HEK293 (cell line): Measurements from ENCODE around the gene CNTNAP5.

ENCODE experiments used
- CTCF ChIP-seq: fragments of 450-650 bp; formaldehyde crosslinking; IDR thresholded peaks from 2 replicates; pipeline ENCODE4 v1.5.1; 2016; ENCODE audit warnings: missing biosample characterization, missing genetic modification characterization
- MYNN ChIP-seq: fragments of 450-650 bp; formaldehyde crosslinking; IDR thresholded peaks from 2 replicates; pipeline ENCODE4 v1.5.1; 2016; ENCODE audit warnings: missing biosample characterization, missing genetic modification characterization, borderline replicate concordance
- YY1 ChIP-seq: fragments of 450-650 bp; formaldehyde crosslinking; IDR thresholded peaks from 2 replicates; pipeline ENCODE4 v1.5.1; 2018; ENCODE audit warnings: missing biosample characterization, missing genetic modification characterization
- ZBTB1 ChIP-seq: fragments of 450-650 bp; formaldehyde crosslinking; IDR thresholded peaks from 2 replicates; pipeline ENCODE4 v1.5.1; 2016; ENCODE audit warnings: missing biosample characterization, missing genetic modification characterization
- ZNF121 ChIP-seq: fragments of 450-650 bp; formaldehyde crosslinking; IDR thresholded peaks from 2 replicates; pipeline ENCODE4 v1.5.1; 2016; ENCODE audit warnings: missing biosample characterization, missing genetic modification characterization
- ZNF138 ChIP-seq: fragments of 450-650 bp; formaldehyde crosslinking; IDR thresholded peaks from 2 replicates; pipeline ENCODE4 v1.5.1; 2016; ENCODE audit warnings: missing biosample characterization, missing genetic modification characterization, borderline replicate concordance
- ZNF184 ChIP-seq: fragments of 450-650 bp; IDR thresholded peaks from 2 replicates; pipeline ENCODE4 v1.5.1; 2018; ENCODE audit warnings: missing biosample characterization, mild to moderate bottlenecking, missing genetic modification characterization
- ZNF266 ChIP-seq: fragments of 450-650 bp; formaldehyde crosslinking; IDR thresholded peaks from 2 replicates; pipeline ENCODE4 v1.5.1; 2016; ENCODE audit warnings: missing biosample characterization, missing genetic modification characterization, low read depth
- ZNF292 ChIP-seq: fragments of 450-650 bp; formaldehyde crosslinking; IDR thresholded peaks from 2 replicates; pipeline ENCODE4 v1.5.1; 2016; ENCODE audit warnings: low read depth, missing biosample characterization, missing genetic modification characterization, borderline replicate concordance
- ZNF398 ChIP-seq: fragments of 450-650 bp; formaldehyde crosslinking; IDR thresholded peaks from 2 replicates; pipeline ENCODE4 v1.5.1; 2017; ENCODE audit warnings: missing biosample characterization, missing genetic modification characterization
- ZNF416 ChIP-seq: fragments of 450-650 bp; formaldehyde crosslinking; IDR thresholded peaks from 2 replicates; pipeline ENCODE4 v1.5.1; 2016; ENCODE audit warnings: missing biosample characterization, missing genetic modification characterization
- ZNF768 ChIP-seq: fragments of 450-650 bp; formaldehyde crosslinking; IDR thresholded peaks from 2 replicates; pipeline ENCODE4 v1.5.1; 2018; ENCODE audit warnings: missing biosample characterization, mild to moderate bottlenecking, missing genetic modification characterization
- ZNF791 ChIP-seq: fragments of 450-650 bp; formaldehyde crosslinking; IDR thresholded peaks from 2 replicates; pipeline ENCODE4 v1.5.1; 2016; ENCODE audit warnings: missing biosample characterization, missing genetic modification characterization

GRCh38 chr2:124961132-124961531, 936.0 kb downstream of the CNTNAP5 start:
- TF ChIP-seq CTCF (tag by site-specific recombination) (no peak), ZNF266 (tag by site-specific recombination) (no peak), ZBTB1 (no peak), ZNF398 (tag by site-specific recombination) (no peak), ZNF292 (no peak), MYNN (tag by site-specific recombination) (no peak), ZNF416 (tag by site-specific recombination) (no peak), ZNF121 (tag by site-specific recombination) (no peak), ZNF184 (tag by site-specific recombination) (no peak), ZNF138 (no peak), ZNF768 (tag by site-specific recombination) (no peak), YY1 (tag by site-specific recombination) (no peak), ZNF791 (tag by site-specific recombination) (no peak)
